H1 (cell line): Measurements from ENCODE around the gene TSEN54. TPM values are rescaled to one million over a fixed set of nuclear protein-coding genes. Genes with fewer than 3 reads are reported as not detected.

Source experiments
- CTCF ChIA-PET: fragments of 300-600 bp; sonication (Branson Sonifier 250); formaldehyde crosslinking; loops from one replicate; lab custom pipeline; 2021; ENCODE audit not compliant: partially characterized antibody; lab: Charles Lee
- POLR2A ChIA-PET: fragments of 300-600 bp; sonication (Branson Sonifier 250); formaldehyde crosslinking; loops from one replicate; lab custom pipeline; 2021; ENCODE audit warnings: inconsistent platforms; ENCODE audit not compliant: partially characterized antibody; lab: Charles Lee
- DNase-seq, 2 experiments: peaks; one replicate each; pipeline versions ENCODE4 v3.0.0 to v3.0.0-alpha.2; 2010 to 2022; ENCODE audit warnings: low spot score in 2 of 2, low read depth in 1 of 2, mixed read lengths in 1 of 2
- FAIRE-seq: peaks from 2 replicates; lab custom pipeline; 2011; peaks lifted over from hg19 to GRCh38; lab: Jason Lieb, UNC
- H2AFZ ChIP-seq: 2 replicates; pipeline ENCODE4 v1.8.1; 2012; ENCODE audit warnings: low read length, inconsistent platforms
- H2AK5ac ChIP-seq: 2 replicates; pipeline ENCODE4 v1.6.1; 2013; ENCODE audit warnings: low read depth, low read length
- H2BK120ac ChIP-seq: replicated peaks from 2 replicates; pipeline ENCODE3; 2013; ENCODE audit warnings: low read depth, low read length, inconsistent platforms
- H2BK12ac ChIP-seq: 2 replicates; pipeline ENCODE4 v1.6.1; 2013; ENCODE audit warnings: low read depth, low read length
- H2BK15ac ChIP-seq: 2 replicates; pipeline ENCODE4 v1.6.1; 2013; ENCODE audit warnings: low read length
- H2BK20ac ChIP-seq: 2 replicates; pipeline ENCODE4 v1.6.1; 2013; ENCODE audit warnings: low read length
- H2BK5ac ChIP-seq: 2 replicates; pipeline ENCODE4 v1.6.1; 2013; ENCODE audit warnings: low read depth, low read length
- H3K14ac ChIP-seq: 2 replicates; pipeline ENCODE4 v1.6.1; 2013; ENCODE audit warnings: inconsistent platforms; ENCODE audit not compliant: insufficient read length
- H3K18ac ChIP-seq: 2 replicates; pipeline ENCODE4 v1.6.1; 2013; ENCODE audit warnings: low read length; ENCODE audit errors: extremely low read depth
- H3K23ac ChIP-seq: 2 replicates; pipeline ENCODE4 v1.6.1; 2013; ENCODE audit warnings: inconsistent platforms; ENCODE audit not compliant: insufficient read length
- H3K23me2 ChIP-seq: 2 replicates; pipeline ENCODE4 v1.6.1; 2013; ENCODE audit warnings: low read depth, low read length
- H3K27ac ChIP-seq: 2 replicates; pipeline ENCODE4 v1.6.1; 2011; ENCODE audit warnings: low read depth, low read length, inconsistent platforms
- H3K27me3 ChIP-seq, 4 experiments: replicated peaks in 1 of 4; 1 replicate in 1 of 4; 2 replicates in 3 of 4; pipeline versions ENCODE4 v1.6.1 to v1.8.1; 2011 to 2013; ENCODE audit warnings: low read length in 3 of 4, mild to moderate bottlenecking in 3 of 4, inconsistent platforms in 2 of 4, mixed read lengths in 2 of 4, moderate library complexity in 1 of 4; ENCODE audit not compliant: control insufficient read depth in 3 of 4, insufficient read depth in 3 of 4; ENCODE audit errors: extremely low read depth in 1 of 4
- H3K36me3 ChIP-seq, 4 experiments: 2 replicates each; pipeline versions ENCODE4 v1.6.1 to v1.8.1; 2011 to 2013; ENCODE audit warnings: mild to moderate bottlenecking in 4 of 4, low read length in 3 of 4, moderate library complexity in 2 of 4, control low read depth in 1 of 4, inconsistent platforms in 1 of 4; ENCODE audit not compliant: insufficient read depth in 4 of 4, control insufficient read depth in 2 of 4
- H3K4ac ChIP-seq: replicated peaks from 2 replicates; pipeline ENCODE3; 2013; ENCODE audit warnings: low read length, low read depth, mixed read lengths, inconsistent platforms; ENCODE audit not compliant: insufficient read length
- H3K4me1 ChIP-seq, 4 experiments: replicated peaks in 1 of 4; 1 replicate in 1 of 4; 2 replicates in 3 of 4; pipeline versions ENCODE4 v1.6.1 to v1.8.1; 2011 to 2013; ENCODE audit warnings: low read length in 3 of 4, inconsistent platforms in 2 of 4, mixed read lengths in 1 of 4; ENCODE audit not compliant: insufficient read depth in 4 of 4, control insufficient read depth in 3 of 4
- H3K4me2 ChIP-seq, 2 experiments: 2 replicates each; pipeline versions ENCODE4 v1.6.1 to v1.8.1; 2011 to 2013; ENCODE audit warnings: low read depth in 2 of 2, low read length in 2 of 2, control low read depth in 1 of 2, inconsistent platforms in 1 of 2, mild to moderate bottlenecking in 1 of 2; ENCODE audit not compliant: insufficient read depth in 1 of 2
- H3K4me3 ChIP-seq, 4 experiments: fragments of 200-600, 300-600 bp in 1 of 4; sonication (generic), shearing (Covaris generic), sonication (Bioruptor Twin) in 1 of 4; 2 replicates each; pipeline versions ENCODE4 v1.5.1 to v1.8.1; 2011 to 2016; ENCODE audit warnings: low read length in 4 of 4, low read depth in 3 of 4, control low read depth in 2 of 4, inconsistent platforms in 2 of 4, mild to moderate bottlenecking in 2 of 4, mixed read lengths in 1 of 4, moderate library complexity in 1 of 4; ENCODE audit not compliant: insufficient read depth in 2 of 4; ENCODE audit errors: extremely low read depth in 1 of 4
- H3K56ac ChIP-seq: replicated peaks from 2 replicates; pipeline ENCODE3; 2013; ENCODE audit warnings: low read depth, mild to moderate bottlenecking, mixed read lengths, low read length, inconsistent platforms; ENCODE audit not compliant: insufficient read length
- H3K79me1 ChIP-seq: 2 replicates; pipeline ENCODE4 v1.6.1; 2013; ENCODE audit warnings: low read depth, low read length, control low read depth
- H3K79me2 ChIP-seq, 2 experiments: 2 replicates each; pipeline versions ENCODE4 v1.6.1 to v1.8.1; 2012 to 2013; ENCODE audit warnings: low read length in 2 of 2, mild to moderate bottlenecking in 2 of 2, inconsistent platforms in 1 of 2; ENCODE audit not compliant: insufficient read depth in 2 of 2, control insufficient read depth in 1 of 2
- H3K9ac ChIP-seq, 4 experiments: replicated peaks in 1 of 4; 1 replicate in 1 of 4; 2 replicates in 3 of 4; pipeline versions ENCODE4 v1.6.1 to v1.8.1; 2011 to 2013; ENCODE audit warnings: low read depth in 3 of 4, low read length in 3 of 4, control low read depth in 2 of 4, mild to moderate bottlenecking in 2 of 4, moderate library complexity in 2 of 4, inconsistent platforms in 1 of 4; ENCODE audit errors: extremely low read depth in 1 of 4
- H3K9me3 ChIP-seq, 2 experiments: 2 replicates each; pipeline versions ENCODE4 v1.6.1 to v1.8.1; 2012 to 2013; ENCODE audit warnings: mild to moderate bottlenecking in 2 of 2, moderate library complexity in 2 of 2, control low read depth in 1 of 2, inconsistent platforms in 1 of 2, low read depth in 1 of 2, low read length in 1 of 2, mixed read lengths in 1 of 2; ENCODE audit not compliant: insufficient read depth in 2 of 2
- H4K20me1 ChIP-seq, 2 experiments: replicated peaks in 1 of 2; 2 replicates each; pipeline versions ENCODE3 to v1.8.1; 2011 to 2013; ENCODE audit warnings: inconsistent platforms in 2 of 2, low read length in 2 of 2, mild to moderate bottlenecking in 1 of 2; ENCODE audit not compliant: insufficient read depth in 2 of 2, control insufficient read depth in 1 of 2
- H4K5ac ChIP-seq: 2 replicates; pipeline ENCODE4 v1.6.1; 2013; ENCODE audit warnings: low read length, low read depth, mixed read lengths, inconsistent platforms; ENCODE audit not compliant: insufficient read length
- H4K8ac ChIP-seq: 2 replicates; pipeline ENCODE4 v1.8.0; 2013; ENCODE audit warnings: mild to moderate bottlenecking, moderate library complexity, low read length, inconsistent platforms; ENCODE audit not compliant: insufficient read depth; ENCODE audit errors: extremely low read depth
- H4K91ac ChIP-seq: replicated peaks from 2 replicates; pipeline ENCODE3; 2013; ENCODE audit warnings: low read length, mixed read lengths, inconsistent platforms; ENCODE audit not compliant: insufficient read length
- KDM5A ChIP-seq: fragments of 200-600 bp; IDR thresholded peaks from 2 replicates; pipeline ENCODE4 v1.7.1; 2012; ENCODE audit warnings: mild to moderate bottlenecking, low read length, inconsistent platforms, mixed read lengths
- RAD21 ChIP-seq, 2 experiments: IDR thresholded peaks in 1 of 2; conservative IDR thresholded peaks in 1 of 2; 2 replicates each; pipeline ENCODE4 v1.6.1; 2011; ENCODE audit warnings: low read depth in 2 of 2, low read length in 2 of 2, improper control_type of control experiment in 1 of 2, inconsistent platforms in 1 of 2, mild to moderate bottlenecking in 1 of 2, moderate library complexity in 1 of 2
- WGBS, 2 experiments: shearing (Covaris generic) in 1 of 2; methylation state at CpG; one replicate each; pipeline versions ENCODE4 v1.1.6 to v1.1.7; 2013 to 2015; ENCODE audit warnings: low lambda C conversion rate in 2 of 2, mixed read lengths in 2 of 2, inconsistent platforms in 1 of 2, low coverage in 1 of 2, missing lambda C conversion rate in 1 of 2; ENCODE audit not compliant: insufficient replicate concordance in 2 of 2, insufficient coverage in 1 of 2, insufficient read length in 1 of 2; ENCODE audit errors: extremely low coverage in 1 of 2, missing lambda C conversion rate in 1 of 2; 5-methylcytosine and 5-hydroxymethylcytosine counted together
- polyA plus RNA-seq, 7 experiments: library from polyadenylated mRNA; depleted of rRNA in 3 of 7; stranded (reverse) in 5 of 7; unstranded in 2 of 7; fragments of >200 nt in 5 of 7; fragments of 200-250 nt in 2 of 7; gene quantifications; 1 replicate in 5 of 7; 2 replicates in 1 of 7; 4 replicates in 1 of 7; pipeline versions ENCODE4 v1.2.1 to v1.2.3, GENCODE V29; 2011 to 2013; ENCODE audit warnings: missing spikeins in 2 of 7, mixed read lengths in 2 of 7
- total RNA-seq: library from RNA; stranded (reverse); fragmentation: NEBNext Ultra II Directional; extraction: Animal tissue kit (Norgen Biotek cat#: 25700); gene quantifications from 2 replicates; pipeline ENCODE4 v1.2.1, GENCODE V29; 2021

Gene TSEN54
- total and polyA plus RNA-seq, 2 of the 8 experiments (the other 6 are each of a cell fraction or from before 2014, with no cell fraction given), result 43.6 to 60.3 TPM

DNA sequence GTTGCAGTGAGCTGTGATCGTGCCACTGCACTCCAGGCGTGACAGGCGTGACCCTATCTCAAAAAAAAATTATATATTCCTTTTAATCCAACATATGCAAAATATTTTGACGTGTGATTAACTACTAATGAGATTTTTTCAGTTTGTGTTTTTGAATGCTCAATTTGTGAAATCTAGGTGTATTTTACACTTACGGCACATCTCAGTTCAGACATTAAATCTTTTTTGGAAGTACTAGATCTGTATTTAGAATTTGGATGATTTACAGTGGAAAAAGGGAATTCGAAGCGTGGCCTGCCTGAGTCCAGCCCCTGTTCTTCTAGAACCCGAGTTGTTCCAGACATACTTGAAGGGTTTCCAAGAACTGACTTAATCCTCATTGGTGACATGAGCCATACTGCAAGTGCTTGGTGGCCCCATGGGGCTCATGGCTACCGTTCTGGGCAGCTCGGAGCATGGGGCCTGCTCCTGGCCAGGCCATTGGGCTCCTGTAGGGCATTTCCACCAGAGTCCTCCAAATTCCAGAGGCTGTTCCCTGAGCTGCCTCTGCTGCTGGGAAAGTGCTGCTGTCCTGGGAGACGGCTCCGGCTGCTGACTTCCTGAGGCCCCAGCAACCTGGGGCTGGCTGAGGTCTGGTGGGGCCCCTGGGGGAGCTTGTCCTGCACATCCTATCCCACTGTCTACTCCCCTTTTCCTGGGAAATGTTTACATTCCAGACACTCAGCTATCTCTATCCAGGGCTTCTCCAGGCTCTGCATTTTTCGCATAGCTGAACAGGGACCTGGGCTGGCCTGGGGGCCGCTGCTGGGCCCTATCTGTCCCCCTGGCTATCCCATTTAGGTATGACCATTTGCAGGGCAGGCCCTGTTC lies 36.3 kb downstream of the TSEN54 start:
- H4K20me1 ChIP-seq, result no peaks in the 10 kb centered on the region
- H3K4ac ChIP-seq, result no peak overlapping the region

More for the DNA sequence above, 36.3 kb downstream of the TSEN54 start:
- Histone ChIP-seq H3K4me1 (peaks cover 10 to 26% (median 16%) of the 10 kb centered on the region in 4 experiments), H2BK5ac (no peak overlapping the region), H2BK120ac (no peak overlapping the region), H3K23ac (no peak overlapping the region)
- TF ChIP-seq KDM5A (no peak), RAD21 (IDR thresholded peaks at IDR 0.05 in 1 of 2, conservative IDR thresholded peaks at IDR 0.05 in 1 of 2; ENCODE audit: low read depth in 2 of 2, low read length in 2 of 2) (0 out of 4 replicates have a peak, but pooled peaks of 1 of the 2 experiments have one; percentile 4)
- TF ChIP-seq, all 59 proteins: peak for 1
- H3K9me3 ChIP-seq, result no peaks in the 10 kb centered on the region
- H2BK12ac ChIP-seq, result no peak overlapping the region
- ChIA-PET CTCF (interaction anchor here (0.7 to 3.9 kb wide), 19 partner anchors 11 to 659 kb away, joined by 3 to 27 read pairs (median 4); partner anchors contain the start of genes MYO15B, SMIM5 and TSEN54), POLR2A (interaction anchor here (0.7 to 1.2 kb wide), 3 partner anchors 16 to 36 kb away, joined by 3 to 4 read pairs (median 4); no protein-coding TSS in a partner anchor)
- H3K56ac ChIP-seq, result no peak overlapping the region
- no peak overlapping the region for H2AFZ ChIP-seq
- H4K5ac ChIP-seq, result no peak overlapping the region
- no peak overlapping the region for H3K4me2 ChIP-seq
- no peak overlapping the region for H2BK20ac ChIP-seq
- no peak overlapping the region for H3K14ac ChIP-seq
- no peaks in the 10 kb centered on the region for H3K36me3 ChIP-seq
- DNase-seq, result no peak
- H2BK15ac ChIP-seq, result no peak overlapping the region
- no peak for FAIRE-seq
- no peaks in the 10 kb centered on the region for H3K27me3 ChIP-seq
- H3K4me3 ChIP-seq, result no peak overlapping the region
- H2AK5ac ChIP-seq, result no peak overlapping the region
- peaks cover 1% of the 10 kb centered on the region; the same call in 1 of the 2 replicates for H3K23me2 ChIP-seq
- no peaks in the 10 kb centered on the region for H3K79me1 ChIP-seq
- WGBS, 2 experiments, result 90% methylated on average over 14 of the region's 14 CpGs; no CpG with 5 or more reads in 1 of the 2 experiments
- H3K18ac ChIP-seq, result no peak overlapping the region
- no peak overlapping the region for H4K91ac ChIP-seq
- no peak overlapping the region; the same call in 1 of the 2 replicates for H4K8ac ChIP-seq
- no peaks in the 10 kb centered on the region for H3K79me2 ChIP-seq
- no peak overlapping the region for H3K27ac ChIP-seq
- no peak overlapping the region for H3K9ac ChIP-seq
